GM23248 (cell line): ENCODE measurements around the gene WIPI1.
"Not testable (repeated sequence)": the region's sequence is repeated elsewhere in the genome, so short reads cannot be mapped to it uniquely, and the experiment has no call there.

Experiments used
- EZH2 ChIP-seq: fragments of 200-600 bp; sonication (generic); IDR thresholded peaks from 2 replicates; pipeline ENCODE4 v1.6.1; 2018; ENCODE audit warnings: antibody characterized with exemption, mild to moderate bottlenecking; ENCODE audit not compliant: insufficient read depth, poor library complexity, severe bottlenecking
- EZH2phosphoT487 ChIP-seq: fragments of 200-600 bp; sonication (generic); IDR thresholded peaks from 2 replicates; pipeline ENCODE4 v1.6.1; 2018; ENCODE audit warnings: antibody characterized with exemption, moderate library complexity, mild to moderate bottlenecking, low read depth; ENCODE audit not compliant: insufficient read depth

- not testable (repeated sequence) for TF ChIP-seq EZH2, EZH2phosphoT487
Measured at GRCh38 chr17:68413597-68414560, 43.4 kb downstream of the WIPI1 start.
